ENCODE measurements around the gene LRIT2.

DNA sequence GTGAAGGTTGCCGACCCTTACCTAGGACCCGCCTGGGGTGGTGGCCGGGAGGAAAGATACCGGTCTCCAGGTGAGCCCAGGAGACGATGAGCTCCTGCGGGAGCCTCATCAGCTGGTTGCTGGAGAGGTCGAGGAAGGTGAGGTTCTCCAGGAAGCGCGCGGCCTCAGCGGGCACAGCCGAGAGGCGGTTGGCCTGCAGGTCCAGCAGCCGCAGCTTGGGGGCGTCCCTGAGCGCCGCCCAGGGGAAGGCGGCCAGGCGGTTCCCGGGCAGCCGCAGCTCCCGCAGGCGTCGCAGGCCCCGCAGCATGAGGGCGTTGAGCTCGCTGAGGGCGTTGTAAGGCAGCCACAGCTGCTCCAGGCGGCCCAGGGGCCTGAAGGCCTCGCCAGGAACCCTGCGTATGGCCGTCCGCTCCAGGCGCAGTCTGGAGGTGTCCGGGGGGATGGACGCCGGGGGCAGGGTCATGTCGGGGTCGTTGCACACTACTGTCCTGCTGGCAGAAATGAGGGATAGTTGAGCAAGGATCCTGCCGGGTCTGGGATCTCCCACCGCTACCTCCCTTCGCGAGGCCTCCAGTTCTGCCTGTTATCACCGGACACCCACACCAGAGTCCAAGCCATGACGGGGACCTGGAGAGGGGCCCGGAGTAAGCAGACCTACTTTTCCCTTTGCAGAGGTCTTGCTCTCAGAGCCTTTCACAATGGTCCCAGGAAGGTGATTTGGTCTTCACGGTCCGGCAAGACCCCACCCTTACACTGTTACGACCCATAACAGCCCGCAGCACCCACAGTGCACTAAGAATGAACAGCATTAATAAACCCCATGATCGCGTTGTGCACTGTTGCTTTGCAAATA, 12.1 kb upstream of the LRIT2 start:
- TF ChIP-seq, protein P1, sequence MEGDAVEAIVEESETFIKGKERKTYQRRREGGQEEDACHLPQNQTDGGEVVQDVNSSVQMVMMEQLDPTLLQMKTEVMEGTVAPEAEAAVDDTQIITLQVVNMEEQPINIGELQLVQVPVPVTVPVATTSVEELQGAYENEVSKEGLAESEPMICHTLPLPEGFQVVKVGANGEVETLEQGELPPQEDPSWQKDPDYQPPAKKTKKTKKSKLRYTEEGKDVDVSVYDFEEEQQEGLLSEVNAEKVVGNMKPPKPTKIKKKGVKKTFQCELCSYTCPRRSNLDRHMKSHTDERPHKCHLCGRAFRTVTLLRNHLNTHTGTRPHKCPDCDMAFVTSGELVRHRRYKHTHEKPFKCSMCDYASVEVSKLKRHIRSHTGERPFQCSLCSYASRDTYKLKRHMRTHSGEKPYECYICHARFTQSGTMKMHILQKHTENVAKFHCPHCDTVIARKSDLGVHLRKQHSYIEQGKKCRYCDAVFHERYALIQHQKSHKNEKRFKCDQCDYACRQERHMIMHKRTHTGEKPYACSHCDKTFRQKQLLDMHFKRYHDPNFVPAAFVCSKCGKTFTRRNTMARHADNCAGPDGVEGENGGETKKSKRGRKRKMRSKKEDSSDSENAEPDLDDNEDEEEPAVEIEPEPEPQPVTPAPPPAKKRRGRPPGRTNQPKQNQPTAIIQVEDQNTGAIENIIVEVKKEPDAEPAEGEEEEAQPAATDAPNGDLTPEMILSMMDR (conservative IDR thresholded peaks at IDR 0.05; ENCODE audit: low read length) = 0 out of 2 replicates have a peak, but pooled peaks have one; percentile 20
- no peak for TF ChIP-seq EZH2phosphoT487 (IDR thresholded peaks at IDR 0.05; ENCODE audit: borderline replicate concordance, low read depth, low read length)
